A549 (cell line): ENCODE measurements around the gene MIXL1. TPM values are rescaled to one million over a fixed set of nuclear protein-coding genes. Genes with fewer than 3 reads are reported as not detected.

Experiments used
- ATAC-seq, 2 experiments: fragments of 200-7000 bp in 1 of 2; fragments of >200 bp in 1 of 2; cut with Nextera tagmentation in 1 of 2; cut with Tn5 transposase in 1 of 2; 3 replicates each; pipeline versions ENCODE4 v1.8.0 to v1.9.1; 2018 to 2020; ENCODE audit warnings: mild to moderate bottlenecking in 1 of 2, moderate library complexity in 1 of 2
- CTCF ChIA-PET: fragments of 300-600 bp; sonication (Branson Sonifier 250); formaldehyde crosslinking; extraction: SDS; loops from one replicate; lab custom pipeline; 2021; ENCODE audit warnings: antibody characterized with exemption, inconsistent platforms; lab: Yijun Ruan, JAX
- POLR2A ChIA-PET: fragments of 350-600 bp; formaldehyde crosslinking; extraction: SDS; loops from one replicate; lab custom pipeline; 2021; ENCODE audit warnings: antibody characterized with exemption, inconsistent platforms; lab: Yijun Ruan, JAX
- DNase-seq, 2 experiments: peaks; one replicate each; pipeline versions ENCODE4 v3.0.0 to v3.0.0-alpha.2; 2011 to 2016; ENCODE audit warnings: low read depth in 1 of 2, low spot score in 1 of 2
- FAIRE-seq: peaks from 2 replicates; lab custom pipeline; 2011; peaks lifted over from hg19 to GRCh38; lab: Jason Lieb, UNC
- H3K27ac ChIP-seq, 2 experiments: fragments of >200 bp; sonication (Bioruptor Twin); formaldehyde crosslinking; 3 replicates each; pipeline ENCODE4 v1.5.1; 2016 to 2017
- H3K4me1 ChIP-seq: fragments of >200 bp; sonication (Bioruptor Twin); formaldehyde crosslinking; 3 replicates; pipeline ENCODE4 v1.6.1; 2016
- H3K4me2 ChIP-seq: fragments of >200 bp; sonication (Bioruptor Twin); formaldehyde crosslinking; 3 replicates; pipeline ENCODE4 v1.6.1; 2016
- H3K4me3 ChIP-seq: fragments of >200 bp; sonication (Bioruptor Twin); formaldehyde crosslinking; 3 replicates; pipeline ENCODE4 v1.5.1; 2016
- H3K9me3 ChIP-seq: fragments of >200 bp; sonication (Bioruptor Twin); formaldehyde crosslinking; 3 replicates; pipeline ENCODE4 v1.6.1; 2016
- CBX2 ChIP-seq: fragments of 200-600 bp; sonication (generic); IDR thresholded peaks from 2 replicates; pipeline ENCODE4 v1.6.1; 2016; ENCODE audit warnings: low read depth, mild to moderate bottlenecking, borderline replicate concordance
- CHD4 ChIP-seq: fragments of 200-600 bp; sonication (generic); IDR thresholded peaks from 2 replicates; pipeline ENCODE4 v1.6.1; 2016; ENCODE audit warnings: antibody characterized with exemption, mild to moderate bottlenecking, borderline replicate concordance
- ESRRA ChIP-seq: fragments of 150-350 bp; IDR thresholded peaks from 2 replicates; pipeline ENCODE4 v1.6.1; 2014; ENCODE audit warnings: mild to moderate bottlenecking, low read length, borderline replicate concordance
- FOSB ChIP-seq: fragments of 250-450 bp; sonication (Bioruptor Pico); IDR thresholded peaks from 2 replicates; pipeline ENCODE4 v1.5.0; 2020; ENCODE audit warnings: mild to moderate bottlenecking, moderate library complexity
- HOXA7 ChIP-seq: fragments of 250-450 bp; sonication (Bioruptor Pico); IDR thresholded peaks from 2 replicates; pipeline ENCODE4 v1.5.0; 2020; ENCODE audit warnings: mild to moderate bottlenecking, moderate library complexity
- HOXB13 ChIP-seq: fragments of 250-450 bp; sonication (Bioruptor Pico); IDR thresholded peaks from 2 replicates; pipeline ENCODE4 v1.5.0; 2020; ENCODE audit warnings: low read depth, mild to moderate bottlenecking, moderate library complexity
- JUN ChIP-seq, 2 experiments: fragments of >200 bp; sonication (Bioruptor Twin); formaldehyde crosslinking; IDR thresholded peaks; 2 replicates in 1 of 2; 3 replicates in 1 of 2; pipeline ENCODE4 v1.6.1; 2016 to 2017
- KDM1A ChIP-seq: fragments of 200-600 bp; sonication (generic); IDR thresholded peaks from 2 replicates; pipeline ENCODE4 v1.6.1; 2016; ENCODE audit warnings: low read depth, mild to moderate bottlenecking
- KDM5A ChIP-seq: fragments of 200-600 bp; sonication (generic); IDR thresholded peaks from 2 replicates; pipeline ENCODE4 v1.6.1; 2016; ENCODE audit warnings: antibody characterized with exemption, mild to moderate bottlenecking
- NPAS2 ChIP-seq: fragments of 250-450 bp; sonication (Bioruptor Pico); IDR thresholded peaks from 2 replicates; pipeline ENCODE4 v1.8.0; 2022; ENCODE audit warnings: mild to moderate bottlenecking, moderate library complexity, borderline replicate concordance
- NR3C1 ChIP-seq: fragments of >200 bp; sonication (Bioruptor Twin); formaldehyde crosslinking; IDR thresholded peaks from 3 replicates; pipeline ENCODE4 v1.6.1; 2017
- PBX3 ChIP-seq: IDR thresholded peaks from 2 replicates; pipeline ENCODE4 v1.6.1; 2012
- RARB ChIP-seq: fragments of 250-450 bp; sonication (Bioruptor Pico); IDR thresholded peaks from 2 replicates; pipeline ENCODE4 v1.8.0; 2021; ENCODE audit warnings: mild to moderate bottlenecking, moderate library complexity
- RNF2 ChIP-seq: fragments of 200-600 bp; sonication (generic); IDR thresholded peaks from 2 replicates; pipeline ENCODE4 v1.6.1; 2016; ENCODE audit warnings: low read depth, mild to moderate bottlenecking, antibody characterized with exemption, moderate library complexity, borderline replicate concordance
- USF2 ChIP-seq: fragments of 450-650 bp; IDR thresholded peaks from 2 replicates; pipeline ENCODE4 v1.6.1; 2014; ENCODE audit warnings: antibody characterized with exemption
- ZC3H11A ChIP-seq: fragments of 450-650 bp; IDR thresholded peaks from 2 replicates; pipeline ENCODE4 v1.6.1; 2014; ENCODE audit warnings: antibody characterized with exemption, mild to moderate bottlenecking
- ZFP36 ChIP-seq: fragments of 450-650 bp; IDR thresholded peaks from 2 replicates; pipeline ENCODE4 v1.6.1; 2014; ENCODE audit warnings: borderline replicate concordance; ENCODE audit not compliant: partially characterized antibody
- ZNF302 ChIP-seq: fragments of 250-450 bp; sonication (Bioruptor Pico); IDR thresholded peaks from 2 replicates; pipeline ENCODE4 v1.9.0; 2021; ENCODE audit warnings: inconsistent platforms, mild to moderate bottlenecking, moderate library complexity
- WGBS: methylation state at CpG from one replicate; pipeline ENCODE4 v1.1.6; 2017; ENCODE audit errors: missing lambda C conversion rate; 5-methylcytosine and 5-hydroxymethylcytosine counted together
- polyA plus RNA-seq, 4 experiments: library from polyadenylated mRNA; depleted of rRNA in 3 of 4; stranded (reverse); fragments of >200 nt; fragmentation: RNase III in 1 of 4; extraction: RNeasy Plus Mini Kit Qiagen cat#74134 plus additional on column Dnase treatment in 1 of 4; gene quantifications; 2 replicates in 3 of 4; 3 replicates in 1 of 4; pipeline ENCODE4 v1.2.3, GENCODE V29; 2011 to 2017
- TF ChIP-seq, protein P1 (sequence below): fragments of 250-450 bp; sonication (Bioruptor Pico); IDR thresholded peaks from 2 replicates; pipeline ENCODE4 v1.5.0; 2020; ENCODE audit warnings: low read depth, mild to moderate bottlenecking, moderate library complexity
- TF ChIP-seq, protein P2 (sequence below): IDR thresholded peaks from 2 replicates; pipeline ENCODE4 v1.6.1; 2012
- TF ChIP-seq, protein P3 (sequence below): fragments of >200 bp; sonication (Bioruptor Twin); formaldehyde crosslinking; IDR thresholded peaks from 3 replicates; pipeline ENCODE4 v1.5.1; 2016

MIXL1 gene
- polyA plus RNA-seq, 2 of the 4 experiments (the other 2 are of a cell fraction) = 0.06 to 0.18 TPM

DNA sequence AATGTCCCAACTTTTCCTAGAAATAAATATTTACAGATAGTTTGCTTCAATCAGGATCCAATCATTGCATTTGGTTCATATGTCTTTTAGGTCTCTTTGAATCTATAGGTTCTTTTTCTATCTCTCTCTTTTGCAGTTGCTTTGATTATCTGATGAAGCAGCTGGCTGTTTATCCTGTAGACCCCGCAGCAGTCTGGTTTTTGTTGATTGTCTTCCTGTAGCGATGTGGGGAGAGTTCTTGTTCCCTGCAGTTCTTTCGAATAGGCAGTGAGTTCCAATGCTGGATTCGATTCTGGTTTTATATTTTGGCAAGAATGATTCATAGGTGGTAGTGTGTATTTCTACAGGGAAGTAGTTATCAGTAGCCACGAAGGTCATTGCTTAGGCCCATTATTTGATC lies 7.4 kb upstream of the MIXL1 start:
- POLR2A ChIA-PET = no interaction called here
- TF ChIP-seq HOXB13 (CRISPR knock-in tag) (no peak), JUN (IDR thresholded peaks at IDR 0.05) (no peak), NPAS2 (CRISPR knock-in tag) (no peak), HOXA7 (no peak), KDM1A (no peak), CHD4 (no peak), ZC3H11A (no peak), PBX3 (no peak)
- TF ChIP-seq, protein P1, sequence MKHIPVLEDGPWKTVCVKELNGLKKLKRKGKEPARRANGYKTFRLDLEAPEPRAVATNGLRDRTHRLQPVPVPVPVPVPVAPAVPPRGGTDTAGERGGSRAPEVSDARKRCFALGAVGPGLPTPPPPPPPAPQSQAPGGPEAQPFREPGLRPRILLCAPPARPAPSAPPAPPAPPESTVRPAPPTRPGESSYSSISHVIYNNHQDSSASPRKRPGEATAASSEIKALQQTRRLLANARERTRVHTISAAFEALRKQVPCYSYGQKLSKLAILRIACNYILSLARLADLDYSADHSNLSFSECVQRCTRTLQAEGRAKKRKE (CRISPR knock-in tag) = no peak
- H3K4me1 ChIP-seq = no peaks in the 10 kb centered on the region
- FAIRE-seq = no peak
- WGBS = 62% methylated on average over 5 of the region's 5 CpGs
- no peak overlapping the region for H3K4me3 ChIP-seq
- CTCF ChIA-PET = interaction anchor here (1.0 to 2.1 kb wide), 2 partner anchors 19 to 91 kb away, joined by 3 to 7 read pairs; no protein-coding TSS in a partner anchor
- no peak for DNase-seq
- H3K9me3 ChIP-seq = no peaks in the 10 kb centered on the region
- no peak overlapping the region for H3K4me2 ChIP-seq
- H3K27ac ChIP-seq = no peak overlapping the region
- ATAC-seq = no peak

GRCh38 chr1:226217273-226217672 lies 6.2 kb upstream of the MIXL1 start:
- ATAC-seq (no peak), DNase-seq (no peak), FAIRE-seq (no peak)
- 68% methylated on average over 10 of the region's 10 CpGs for WGBS
- POLR2A ChIA-PET = no interaction called here
- CTCF ChIA-PET = interaction anchor here (2.1 kb wide), 1 partner anchor 92 kb away, joined by 7 read pairs; no protein-coding TSS in a partner anchor
- no peak overlapping the region for H3K27ac ChIP-seq
- H3K4me2 ChIP-seq = no peak overlapping the region
- H3K4me1 ChIP-seq = no peaks in the 10 kb centered on the region
- no peak for TF ChIP-seq HOXA7
- TF ChIP-seq RARB (CRISPR knock-in tag) = no peak
- TF ChIP-seq JUN (IDR thresholded peaks at IDR 0.05) = no peak
- TF ChIP-seq KDM5A = no peak
- no peak for TF ChIP-seq ZNF302 (CRISPR knock-in tag)
- TF ChIP-seq ESRRA = no peak
- TF ChIP-seq ZFP36 = no peak
- TF ChIP-seq RNF2 = no peak
- TF ChIP-seq CBX2 = no peak
- TF ChIP-seq, protein P2, sequence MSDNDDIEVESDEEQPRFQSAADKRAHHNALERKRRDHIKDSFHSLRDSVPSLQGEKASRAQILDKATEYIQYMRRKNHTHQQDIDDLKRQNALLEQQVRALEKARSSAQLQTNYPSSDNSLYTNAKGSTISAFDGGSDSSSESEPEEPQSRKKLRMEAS = no peak
- TF ChIP-seq PBX3 = no peak
- no peak for TF ChIP-seq KDM1A
- no peak for TF ChIP-seq NR3C1
- TF ChIP-seq FOSB (CRISPR knock-in tag) = no peak
- TF ChIP-seq HOXB13 (CRISPR knock-in tag) = no peak
- TF ChIP-seq USF2 = no peak
- TF ChIP-seq, protein P3, sequence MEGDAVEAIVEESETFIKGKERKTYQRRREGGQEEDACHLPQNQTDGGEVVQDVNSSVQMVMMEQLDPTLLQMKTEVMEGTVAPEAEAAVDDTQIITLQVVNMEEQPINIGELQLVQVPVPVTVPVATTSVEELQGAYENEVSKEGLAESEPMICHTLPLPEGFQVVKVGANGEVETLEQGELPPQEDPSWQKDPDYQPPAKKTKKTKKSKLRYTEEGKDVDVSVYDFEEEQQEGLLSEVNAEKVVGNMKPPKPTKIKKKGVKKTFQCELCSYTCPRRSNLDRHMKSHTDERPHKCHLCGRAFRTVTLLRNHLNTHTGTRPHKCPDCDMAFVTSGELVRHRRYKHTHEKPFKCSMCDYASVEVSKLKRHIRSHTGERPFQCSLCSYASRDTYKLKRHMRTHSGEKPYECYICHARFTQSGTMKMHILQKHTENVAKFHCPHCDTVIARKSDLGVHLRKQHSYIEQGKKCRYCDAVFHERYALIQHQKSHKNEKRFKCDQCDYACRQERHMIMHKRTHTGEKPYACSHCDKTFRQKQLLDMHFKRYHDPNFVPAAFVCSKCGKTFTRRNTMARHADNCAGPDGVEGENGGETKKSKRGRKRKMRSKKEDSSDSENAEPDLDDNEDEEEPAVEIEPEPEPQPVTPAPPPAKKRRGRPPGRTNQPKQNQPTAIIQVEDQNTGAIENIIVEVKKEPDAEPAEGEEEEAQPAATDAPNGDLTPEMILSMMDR = no peak
- H3K4me3 ChIP-seq = no peak overlapping the region
- H3K9me3 ChIP-seq = no peaks in the 10 kb centered on the region
